ENCODE data around the gene DCDC2C. TPM values are rescaled to one million over a fixed set of nuclear protein-coding genes. Genes with fewer than 3 reads are reported as not detected.

Gene DCDC2C
- total RNA-seq, 1 donor from 2014 or later, result not detected

GRCh38 chr2:3785220-3785889 is 82.0 kb downstream of the DCDC2C start:
- CTCF ChIA-PET, result no interaction called here
- TF ChIP-seq CTCF (IDR thresholded peaks at IDR 0.05), result no peak

GRCh38 chr2:3785890-3786273 is 82.5 kb downstream of the DCDC2C start:
- Mint-ChIP-seq H3K27ac (no peak overlapping the region), H3K9me3 (no peaks in the 10 kb centered on the region), H3K4me3 (no peak overlapping the region), H3K36me3 (ENCODE audit: low read depth) (no peaks in the 10 kb centered on the region), H3K4me1 (peaks cover under 1% of the 10 kb centered on the region), H3K27me3 (no peaks in the 10 kb centered on the region)
- no peak for TF ChIP-seq CTCF (IDR thresholded peaks at IDR 0.05)
- DNase-seq (no peak), ATAC-seq (ENCODE audit: low read depth) (no peak)
- POLR2A ChIA-PET, result no interaction called here
- CTCF ChIA-PET, result no interaction called here
- intact Hi-C loops (cut with micrococcal nuclease), result no loop called here

More at GRCh38 chr2:3785220-3785889, 82.0 kb downstream of the DCDC2C start:
- intact Hi-C loops (cut with micrococcal nuclease), result no loop called here
- Mint-ChIP-seq H3K4me3 (no peak overlapping the region), H3K27me3 (no peaks in the 10 kb centered on the region), H3K36me3 (ENCODE audit: low read depth) (no peaks in the 10 kb centered on the region), H3K27ac (no peak overlapping the region), H3K9me3 (no peaks in the 10 kb centered on the region), H3K4me1 (peaks cover 6% of the 10 kb centered on the region)
- no peak for ATAC-seq (ENCODE audit: low read depth)
- POLR2A ChIA-PET, result no interaction called here
- no peak for DNase-seq

- no peaks in the 10 kb centered on the region for H3K4me1 Mint-ChIP-seq
- no peaks in the 10 kb centered on the region for H3K9me3 Mint-ChIP-seq
- no peak overlapping the region for H3K4me3 Mint-ChIP-seq
- intact Hi-C loops (cut with micrococcal nuclease), result no loop called here
- POLR2A ChIA-PET, result no interaction called here
- no peak for TF ChIP-seq CTCF (IDR thresholded peaks at IDR 0.05)
- H3K27me3 Mint-ChIP-seq, result no peaks in the 10 kb centered on the region
- ATAC-seq (ENCODE audit: low read depth) (no peak), DNase-seq (no peak)
- no peak overlapping the region for H3K27ac Mint-ChIP-seq
- CTCF ChIA-PET, result no interaction called here
- no peaks in the 10 kb centered on the region for H3K36me3 Mint-ChIP-seq (ENCODE audit: low read depth)
Observed at GRCh38 chr2:3787768-3788167, 84.4 kb downstream of the DCDC2C start.

- Mint-ChIP-seq H3K27me3 (no peaks in the 10 kb centered on the region), H3K4me1 (no peaks in the 10 kb centered on the region), H3K36me3 (ENCODE audit: low read depth) (no peaks in the 10 kb centered on the region), H3K27ac (no peak overlapping the region), H3K4me3 (no peak overlapping the region), H3K9me3 (no peaks in the 10 kb centered on the region)
- intact Hi-C loops (cut with micrococcal nuclease), result no loop called here
- DNase-seq (no peak), ATAC-seq (ENCODE audit: low read depth) (no peak)
- ChIA-PET POLR2A (no interaction called here), CTCF (no interaction called here)
- no peak for TF ChIP-seq CTCF (IDR thresholded peaks at IDR 0.05)
Observed at GRCh38 chr2:3789256-3789655, 85.9 kb downstream of the DCDC2C start.

- H3K27me3 Mint-ChIP-seq, result no peaks in the 10 kb centered on the region
- H3K4me3 Mint-ChIP-seq, result no peak overlapping the region
- no peaks in the 10 kb centered on the region for H3K36me3 Mint-ChIP-seq (ENCODE audit: low read depth)
- no peak for TF ChIP-seq CTCF (IDR thresholded peaks at IDR 0.05)
- no peak for DNase-seq
- no peaks in the 10 kb centered on the region for H3K9me3 Mint-ChIP-seq
- no peak overlapping the region for H3K27ac Mint-ChIP-seq
- ChIA-PET POLR2A (no interaction called here), CTCF (no interaction called here)
- ATAC-seq (ENCODE audit: low read depth), result no peak
- H3K4me1 Mint-ChIP-seq, result no peaks in the 10 kb centered on the region
- intact Hi-C loops (cut with micrococcal nuclease), result no loop called here
Observed at GRCh38 chr2:3793249-3793648, 89.9 kb downstream of the DCDC2C start.

Measured in activated B cell treated with CpG ODN at 0.5 μM for 24 hours (primary cell).